Measurements from ENCODE around the gene P2RX1. TPM values are rescaled to one million over a fixed set of nuclear protein-coding genes. Genes with fewer than 3 reads are reported as not detected.

P2RX1 gene
- total RNA-seq, 1 experiment from 2014 or later: not detected

- Histone ChIP-seq H3K27ac (ENCODE audit: insufficient read length, low read depth, low read length) (no peak overlapping the region), H2BK120ac (ENCODE audit: low read depth, low read length, poor library complexity, severe bottlenecking) (no peak overlapping the region), H3K23me2 (ENCODE audit: insufficient read length, low read depth, low read length, poor library complexity, severe bottlenecking) (no peaks in the 10 kb centered on the region), H3K9me3 (ENCODE audit: control insufficient read depth, low read depth, low read length) (no peaks in the 10 kb centered on the region), H2AK5ac (ENCODE audit: insufficient read length, low read length) (no peak overlapping the region), H3K79me2 (ENCODE audit: insufficient read depth, low read length) (no peaks in the 10 kb centered on the region), H4K91ac (ENCODE audit: insufficient read length, low read depth, low read length) (no peak overlapping the region), H3K4me1 (ENCODE audit: insufficient read depth, low read length) (no peaks in the 10 kb centered on the region), H3K9ac (ENCODE audit: extremely low read depth, insufficient read length, low read length) (no peak overlapping the region), H3T11ph (ENCODE audit: low read length) (no peak overlapping the region), H3K4ac (ENCODE audit: low read depth, low read length) (no peak overlapping the region), H2BK20ac (ENCODE audit: low read depth, low read length, poor library complexity, severe bottlenecking) (no peak overlapping the region), H3K4me2 (ENCODE audit: insufficient read depth, insufficient read length, low read length) (no peak overlapping the region), H2BK12ac (ENCODE audit: insufficient read length, low read depth, low read length) (no peak overlapping the region), H3K56ac (ENCODE audit: insufficient read length, low read depth, low read length) (no peak overlapping the region), H3K18ac (ENCODE audit: insufficient read length, low read depth, low read length) (no peak overlapping the region), H2AFZ (ENCODE audit: low read length) (no peak overlapping the region), H4K20me1 (ENCODE audit: control insufficient read depth, insufficient read depth, insufficient read length) (no peaks in the 10 kb centered on the region), H3K79me1 (ENCODE audit: insufficient read depth, low read depth, low read length, poor library complexity, severe bottlenecking) (no peaks in the 10 kb centered on the region), H3K27me3 (ENCODE audit: insufficient read depth, low read length) (no peaks in the 10 kb centered on the region), H3K23ac (ENCODE audit: insufficient read length, low read depth, low read length) (no peak overlapping the region), H3K14ac (ENCODE audit: insufficient read depth, low read length) (no peak overlapping the region), H2BK5ac (ENCODE audit: insufficient read length, low read length) (no peak overlapping the region), H4K5ac (ENCODE audit: insufficient read length, low read depth, low read length) (no peak overlapping the region), H2BK15ac (ENCODE audit: low read depth, low read length) (no peak overlapping the region), H4K8ac (replicated peaks; ENCODE audit: insufficient read length, low read depth, low read length) (no peak overlapping the region)
- peaks cover 2% of the 10 kb centered on the region in 2 experiments; a peak in 2 of 4 replicates for H3K4me1 Mint-ChIP-seq
- peak overlapping the region; percentile 6 to 35 (median 21); a peak in 4 of 7 replicates for H3K27ac Mint-ChIP-seq
- WGBS (ENCODE audit: extremely low coverage, insufficient read length, low lambda C conversion rate): no CpG with 5 or more reads among the region's 11 CpGs
- TF ChIP-seq CTCF (conservative IDR thresholded peaks at IDR 0.05): no peak
- no peaks in the 10 kb centered on the region for H3K27me3 Mint-ChIP-seq (ENCODE audit: low read depth)
- DNase-seq: no peak
- no peaks in the 10 kb centered on the region for H3K9me3 Mint-ChIP-seq
- H3K36me3 Mint-ChIP-seq (ENCODE audit: insufficient read depth in 1 of 3, low read depth in 3 of 3): peaks cover 0 to 6% (median 3%) of the 10 kb centered on the region in 3 experiments; a peak in 4 of 7 replicates
- H3K4me3 Mint-ChIP-seq: no peak overlapping the region
Observed at GRCh38 chr17:3867606-3868005, 48.7 kb downstream of the P2RX1 start.
